ENCODE measurements around the gene RBL1. TPM values are rescaled to one million over a fixed set of nuclear protein-coding genes. Genes with fewer than 3 reads are reported as not detected.

Gene RBL1
- total and polyA plus RNA-seq, 2 of the 4 experiments (the other 2 are of a cell fraction) = 3.3 to 7.5 TPM

GRCh38 chr20:37123441-37123840 is 27.6 kb upstream of the RBL1 start:
- H3K4me3 ChIP-seq (ENCODE audit: insufficient read depth, low read depth, low read length) = no peak overlapping the region
- H2BK5ac ChIP-seq (ENCODE audit: low read depth, low read length, poor library complexity, severe bottlenecking) = no peak overlapping the region
- no peaks in the 10 kb centered on the region for H3K9me1 ChIP-seq (ENCODE audit: insufficient read depth, low read length)
- intact Hi-C loops (cut with micrococcal nuclease) = no loop called here
- H3K4me2 ChIP-seq (ENCODE audit: low read depth, low read length) = no peak overlapping the region
- ChIA-PET POLR2A (ENCODE audit: unreplicated experiment) (no interaction called here), CTCF (no interaction called here)
- H3K9me3 ChIP-seq (ENCODE audit: control insufficient read depth, insufficient read depth, low read length) = no peaks in the 10 kb centered on the region
- DNase-seq (no peak), ATAC-seq (ENCODE audit: low read depth) (no peak)
- no peak overlapping the region for H2AK9ac ChIP-seq (replicated peaks; ENCODE audit: low read depth, low read length, poor library complexity)
- H3K36me3 ChIP-seq (ENCODE audit: control insufficient read depth, insufficient read depth, low read length) = no peaks in the 10 kb centered on the region
- no peak overlapping the region for H2BK120ac ChIP-seq (ENCODE audit: low read depth, low read length)
- no peaks in the 10 kb centered on the region for H4K20me1 ChIP-seq (ENCODE audit: insufficient read depth, low read length)
- no TSS peak for BruUV-seq (replicated peaks)
- no peak overlapping the region for H2BK20ac ChIP-seq (ENCODE audit: low read depth, low read length)
- H2AFZ ChIP-seq (replicated peaks; ENCODE audit: low read length, poor library complexity) = no peak overlapping the region
- no peak overlapping the region for H4K5ac ChIP-seq (ENCODE audit: low read depth, low read length)
- peaks cover 1% of the 10 kb centered on the region; the same call in 1 of the 2 replicates for H3K27me3 ChIP-seq (ENCODE audit: control insufficient read depth, insufficient read depth, low read length)
- dilution Hi-C loops (cut with HindIII; ENCODE audit: low sequenced_read_pairs, unreplicated experiment) = no loop called here
- H2AK5ac ChIP-seq (ENCODE audit: low read depth, low read length) = no peak overlapping the region
- no peak overlapping the region for H3K4ac ChIP-seq (ENCODE audit: low read depth, low read length)
- H3K56ac ChIP-seq (ENCODE audit: extremely low read depth, insufficient read depth, low read length) = no peak overlapping the region
- no CpG with 5 or more reads among the region's 6 CpGs for WGBS, 2 experiments (ENCODE audit: extremely low coverage in 2 of 2, insufficient read length in 1 of 2)
- no peak overlapping the region for H3K14ac ChIP-seq (replicated peaks; ENCODE audit: low read depth, low read length)
- no peak overlapping the region for H3K9ac ChIP-seq (ENCODE audit: low read depth, low read length)
- in situ Hi-C loops (cut with MboI; ENCODE audit: low sequenced_read_pairs) = no loop called here
- no peak overlapping the region for H2BK15ac ChIP-seq (ENCODE audit: low read depth, low read length)
- H4K91ac ChIP-seq (ENCODE audit: insufficient read depth, low read depth, low read length) = no peak overlapping the region
- no peak overlapping the region for H3K18ac ChIP-seq (ENCODE audit: low read depth, low read length)
- H3K79me1 ChIP-seq (ENCODE audit: low read depth in 1 of 2, low read length in 2 of 2) = no peaks in the 10 kb centered on the region
- H4K8ac ChIP-seq (ENCODE audit: low read depth in 2 of 2, low read length in 2 of 2) = no peak overlapping the region
- no peak overlapping the region for H3K23ac ChIP-seq (ENCODE audit: low read depth, low read length)
- no peak for TF ChIP-seq POLR2A (IDR thresholded peaks at IDR 0.05; ENCODE audit: low read depth, low read length)
- TF ChIP-seq RFX5 (IDR thresholded peaks at IDR 0.05; ENCODE audit: low read depth, low read length) = no peak
- TF ChIP-seq MXI1 (IDR thresholded peaks at IDR 0.05; ENCODE audit: borderline replicate concordance, low read depth, low read length) = no peak
- no peak for TF ChIP-seq MAZ (IDR thresholded peaks at IDR 0.05; ENCODE audit: borderline replicate concordance, low read depth, low read length)
- TF ChIP-seq MAFK (IDR thresholded peaks at IDR 0.05; ENCODE audit: low read depth, low read length) = no peak
- TF ChIP-seq USF2 (IDR thresholded peaks at IDR 0.05; ENCODE audit: low read depth, low read length) = no peak
- TF ChIP-seq CHD1 (IDR thresholded peaks at IDR 0.05; ENCODE audit: low read depth, low read length) = no peak
- TF ChIP-seq RCOR1 (IDR thresholded peaks at IDR 0.05; ENCODE audit: insufficient replicate concordance, low read length) = no peak
- TF ChIP-seq FOS (IDR thresholded peaks at IDR 0.05; ENCODE audit: low read depth, low read length) = no peak
- TF ChIP-seq ELK1 (IDR thresholded peaks at IDR 0.05; ENCODE audit: borderline replicate concordance, low read depth, low read length) = no peak
- TF ChIP-seq CEBPB (IDR thresholded peaks at IDR 0.05; ENCODE audit: low read depth, low read length) = no peak
- no peak for TF ChIP-seq BHLHE40 (IDR thresholded peaks at IDR 0.05; ENCODE audit: low read depth, low read length)
- no peak for TF ChIP-seq NFE2L2 (IDR thresholded peaks at IDR 0.05; ENCODE audit: low read depth, low read length)
- TF ChIP-seq CTCF (conservative IDR thresholded peaks at IDR 0.05; ENCODE audit: low read depth, low read length) = no peak
- no peak for TF ChIP-seq SMC3 (IDR thresholded peaks at IDR 0.05; ENCODE audit: low read depth, low read length)
- H3K4me1 ChIP-seq (ENCODE audit: control insufficient read depth, insufficient read depth, low read length) = no peaks in the 10 kb centered on the region
- H3K27ac ChIP-seq (ENCODE audit: insufficient read depth, low read length) = no peak overlapping the region

Data from IMR-90 (cell line).